NOMO-1 treated with DMSO at 0.1 percent for 48 hours (cell line): Measurements from ENCODE around the gene KCNAB2.

ENCODE experiments used
- DNase-seq: peaks from one replicate; lab custom pipeline; 2025; ENCODE audit not compliant: unreplicated experiment; lab: John Stamatoyannopoulos, UW

Gene KCNAB2

DNA sequence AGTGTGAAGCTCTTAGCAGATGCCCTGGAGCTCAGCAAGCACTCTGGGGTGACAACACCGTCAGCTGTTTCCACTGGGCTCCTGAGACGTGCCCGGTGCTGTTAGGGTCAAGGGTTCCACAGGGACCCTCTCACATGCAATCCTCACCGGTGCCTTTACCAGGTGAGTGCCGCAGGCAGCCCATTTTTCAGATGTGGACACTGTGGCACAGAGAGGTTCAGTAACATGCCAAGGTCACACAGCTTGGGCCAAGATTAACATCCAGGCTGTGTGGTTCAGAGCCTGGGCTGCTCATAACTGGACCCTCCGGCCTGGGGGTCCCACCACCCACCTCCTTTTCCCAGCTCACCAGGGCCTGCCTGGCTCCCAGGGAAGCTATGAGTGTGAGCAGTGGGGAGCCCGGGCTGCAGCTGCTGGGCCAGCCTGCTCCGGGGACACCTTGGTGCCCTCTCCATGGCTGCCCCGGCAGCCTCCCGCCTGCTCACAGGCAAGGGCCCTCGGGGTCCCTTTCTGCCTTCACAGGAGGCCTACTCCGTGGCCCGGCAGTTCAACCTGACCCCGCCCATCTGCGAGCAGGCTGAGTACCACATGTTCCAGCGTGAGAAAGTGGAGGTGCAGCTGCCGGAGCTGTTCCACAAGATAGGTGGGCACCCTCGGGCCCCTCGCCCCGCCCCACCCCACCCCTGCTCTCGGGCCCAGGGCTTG lies 49.3 kb downstream of the KCNAB2 start:
- DNase-seq = no peak

DNA sequence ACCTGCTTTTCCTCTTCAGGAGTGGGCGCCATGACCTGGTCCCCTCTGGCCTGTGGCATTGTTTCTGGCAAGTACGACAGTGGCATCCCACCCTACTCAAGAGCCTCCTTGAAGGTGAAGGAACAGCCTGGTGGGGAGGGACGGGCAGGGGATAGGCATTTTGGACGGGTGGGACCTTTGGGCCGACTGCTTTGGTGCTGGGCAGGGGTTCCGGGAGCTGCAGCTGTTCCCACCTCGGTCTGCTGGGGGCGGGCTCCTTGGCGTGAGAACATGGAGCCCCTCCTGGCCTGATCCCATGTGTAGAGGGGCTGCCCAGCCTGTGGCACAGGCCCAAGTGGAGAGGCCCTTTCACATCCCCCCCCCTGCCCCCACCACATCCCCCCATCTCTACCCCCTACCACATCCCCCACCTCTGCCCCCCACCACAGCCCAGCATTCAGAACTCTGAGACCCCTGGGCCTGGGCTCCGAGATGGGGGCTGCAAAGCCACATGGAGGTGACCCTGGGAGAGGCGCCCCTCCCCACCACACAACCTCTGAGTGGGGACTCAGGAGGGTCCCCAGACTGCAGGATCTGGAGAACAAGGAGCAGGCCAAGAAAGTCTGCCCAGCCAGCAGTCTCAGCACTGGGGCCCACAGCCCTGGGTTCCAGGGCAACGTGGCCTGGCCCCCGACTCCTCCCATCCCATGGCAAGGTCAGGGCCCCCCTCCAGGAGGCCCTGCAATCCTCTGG lies 50.0 kb downstream of the KCNAB2 start:
- DNase-seq = no peak

DNA sequence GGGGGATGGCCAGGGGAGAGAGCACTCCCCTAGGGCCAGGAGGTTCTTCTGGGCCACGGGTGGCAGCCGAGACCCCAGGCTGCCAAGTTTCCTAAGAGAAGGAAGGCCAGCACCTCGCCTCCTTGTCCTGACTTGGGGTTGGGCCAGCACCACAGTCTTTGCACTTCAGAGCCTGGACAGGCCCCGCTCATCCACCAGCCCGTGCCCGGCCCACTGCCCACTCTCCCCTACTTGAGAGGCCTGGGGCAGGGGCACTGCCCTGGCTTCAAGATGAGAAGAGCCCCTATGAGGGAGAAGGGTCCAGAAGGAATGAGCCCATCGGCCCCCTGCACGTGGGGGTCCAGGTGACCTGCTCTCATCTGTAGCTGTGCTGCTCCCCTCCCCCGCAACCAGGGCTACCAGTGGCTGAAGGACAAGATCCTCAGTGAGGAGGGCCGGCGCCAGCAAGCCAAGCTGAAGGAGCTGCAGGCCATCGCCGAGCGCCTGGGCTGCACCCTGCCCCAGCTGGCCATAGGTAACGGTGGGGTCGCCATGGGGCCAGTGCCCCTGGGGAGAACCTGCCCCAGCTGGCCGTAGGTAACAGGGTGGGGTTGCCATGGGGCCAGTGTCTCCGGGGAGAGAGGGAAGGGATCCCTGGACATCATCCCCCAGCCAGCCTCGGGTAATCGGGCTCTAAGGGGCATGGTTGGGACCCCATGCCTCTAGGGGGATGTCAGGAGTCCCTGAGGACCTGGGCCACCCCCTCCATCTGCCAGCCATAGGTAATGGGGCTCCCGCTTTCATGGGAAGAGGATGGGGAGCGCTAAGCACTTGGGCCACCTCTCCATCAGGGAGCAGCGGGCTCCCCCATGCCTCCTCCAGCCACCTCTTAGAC lies 50.8 kb downstream of the KCNAB2 start:
- DNase-seq = no peak

DNA sequence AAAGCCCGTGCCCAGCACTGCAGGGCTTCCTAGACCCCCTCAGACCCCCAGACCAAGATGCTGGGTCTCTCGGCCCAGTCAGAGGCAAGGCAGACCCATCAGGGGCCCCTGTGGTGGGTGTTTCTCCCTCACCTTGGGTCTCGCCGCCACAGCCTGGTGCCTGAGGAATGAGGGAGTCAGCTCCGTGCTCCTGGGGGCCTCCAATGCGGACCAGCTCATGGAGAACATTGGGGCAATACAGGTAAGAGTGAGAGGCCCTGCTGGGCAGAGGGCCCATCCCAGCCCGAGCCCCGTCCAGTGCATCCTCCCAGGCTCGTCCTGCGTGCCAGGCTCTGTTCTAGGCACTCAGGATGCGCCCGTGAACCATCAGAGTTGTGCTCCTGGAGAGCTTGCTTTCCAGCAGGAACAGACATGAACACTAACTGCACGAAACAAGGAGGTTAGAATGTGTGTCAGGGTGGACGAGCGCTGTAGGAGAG lies 51.5 kb downstream of the KCNAB2 start:
- DNase-seq = no peak

DNA sequence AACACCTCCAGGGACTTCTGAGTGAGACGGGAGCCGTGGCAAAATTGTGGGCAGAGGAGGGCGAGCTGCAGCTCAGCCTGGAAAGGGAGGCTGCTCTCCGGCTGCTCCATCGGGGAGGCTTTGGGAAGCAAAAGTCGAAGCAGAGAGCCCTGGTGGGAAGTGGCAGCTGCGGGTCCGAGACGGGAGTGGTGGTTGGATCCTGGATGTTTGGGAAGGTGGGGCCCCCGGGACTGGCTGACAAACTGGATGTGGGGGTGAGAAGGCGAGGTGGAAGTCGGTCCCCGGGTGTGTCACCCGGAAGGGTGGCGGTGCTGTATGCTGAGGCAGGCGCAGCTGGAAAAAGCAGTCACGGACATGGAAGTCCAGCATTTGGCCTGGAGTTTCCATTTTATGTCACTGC lies 52.1 kb downstream of the KCNAB2 start:
- no peak for DNase-seq

DNA sequence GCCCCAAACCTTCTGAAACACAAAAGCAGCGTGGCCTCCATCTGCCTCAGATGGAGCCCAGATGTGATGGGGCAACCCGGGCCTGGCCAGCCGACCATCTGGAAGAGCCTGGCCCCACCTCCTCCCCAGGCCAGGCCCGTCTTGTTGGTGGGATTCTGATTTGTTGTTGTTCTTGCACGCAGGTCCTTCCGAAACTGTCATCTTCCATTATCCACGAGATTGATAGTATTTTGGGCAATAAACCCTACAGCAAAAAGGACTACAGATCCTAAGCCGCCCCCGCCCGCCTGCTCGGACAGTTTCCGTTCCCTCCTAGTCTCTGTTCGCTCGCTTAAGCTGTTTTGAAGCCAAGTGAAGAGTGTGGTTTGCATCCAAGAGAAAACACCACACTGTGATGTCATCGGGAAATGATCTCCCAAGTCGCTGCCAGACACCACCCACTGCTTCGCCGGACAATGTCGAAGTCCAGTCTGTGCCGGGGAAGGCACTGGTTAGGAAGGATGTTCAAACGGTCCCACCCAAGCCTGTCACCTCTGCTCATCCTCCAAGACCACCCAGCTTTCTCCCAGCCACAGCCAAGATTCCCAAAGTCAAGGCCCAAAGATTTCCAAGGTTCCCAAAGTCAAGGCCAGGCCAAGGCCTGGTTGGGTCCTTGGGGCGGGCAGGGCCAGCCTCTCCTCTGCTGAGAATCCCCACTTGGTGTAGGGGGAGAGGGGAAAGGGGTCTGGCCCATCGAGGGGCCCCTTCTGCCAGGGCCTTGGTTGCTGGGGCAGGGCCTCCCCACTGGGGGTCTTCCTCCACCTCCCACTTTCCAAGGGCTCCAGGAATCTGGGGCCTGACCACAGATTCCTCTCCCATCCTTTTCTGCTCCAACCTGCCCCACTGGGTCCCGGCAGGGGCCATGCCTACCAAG lies 52.9 kb downstream of the KCNAB2 start:
- DNase-seq = no peak

DNA sequence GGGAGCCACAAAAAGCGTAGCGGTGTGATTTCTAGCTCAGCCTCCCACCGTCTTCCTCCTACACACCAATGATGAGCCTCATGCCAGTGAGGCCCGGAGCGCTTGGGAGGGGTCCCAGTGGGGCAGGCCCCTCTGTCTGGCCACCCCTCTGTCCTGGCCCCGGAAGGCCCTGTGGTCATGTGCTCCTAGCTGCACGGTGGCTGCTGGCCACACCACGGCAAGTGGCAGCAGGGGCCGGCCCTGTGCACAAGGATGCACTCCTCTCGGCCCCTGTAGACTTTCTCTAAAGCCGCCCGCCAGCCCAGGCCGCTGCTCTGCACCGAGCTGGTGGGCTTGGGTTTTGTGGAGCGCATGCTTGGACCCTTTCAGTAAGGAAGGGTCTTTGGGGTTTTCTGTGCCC lies 53.6 kb downstream of the KCNAB2 start:
- DNase-seq = no peak

DNA sequence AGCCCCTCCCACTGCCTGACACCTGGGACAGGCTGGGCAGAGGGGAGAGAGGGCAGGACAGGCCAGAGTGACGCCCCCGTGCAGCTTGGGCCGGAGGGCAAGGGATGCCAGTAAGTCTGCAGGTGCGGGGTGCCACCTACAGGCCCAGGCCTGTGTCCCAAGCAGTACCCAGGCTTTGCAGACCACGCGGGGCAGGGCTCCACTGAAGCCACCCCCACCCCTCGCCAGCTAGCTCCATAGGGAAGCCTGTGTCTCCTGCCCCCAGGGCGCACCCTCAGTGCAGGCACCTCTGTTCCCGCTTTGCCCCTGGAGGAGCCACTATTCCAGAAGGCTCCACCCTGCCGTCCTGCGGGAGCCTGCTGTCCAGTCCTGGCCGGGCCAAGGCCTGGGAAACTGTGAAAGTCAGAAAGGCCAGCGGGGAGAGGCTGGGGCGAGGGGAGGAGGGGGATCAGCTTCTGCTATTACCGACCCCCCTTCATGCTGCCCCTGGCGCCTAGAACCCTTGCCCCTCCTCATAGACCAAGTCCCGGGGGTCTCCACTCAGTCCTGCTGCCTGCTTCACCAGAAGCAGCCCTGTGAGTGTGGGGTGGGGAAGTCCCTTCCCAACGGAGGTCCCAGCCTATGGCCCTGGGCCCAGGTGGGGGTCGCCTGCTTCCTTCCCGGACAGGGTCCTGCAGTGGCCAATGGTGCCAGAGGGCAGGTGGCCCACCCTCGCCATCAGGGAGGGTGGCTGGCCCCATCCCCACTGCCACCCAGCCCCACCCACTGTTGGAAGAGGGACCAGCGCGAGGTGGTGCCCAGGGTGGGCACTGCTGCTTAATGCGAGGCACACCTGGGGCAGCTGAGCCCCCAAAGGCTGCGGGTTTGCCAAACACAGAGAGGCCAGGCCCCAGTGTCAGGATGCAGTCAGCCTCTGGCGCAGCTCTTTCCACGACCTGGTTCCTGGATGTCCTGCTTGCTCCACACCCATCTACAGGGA lies 54.4 kb downstream of the KCNAB2 start:
- DNase-seq = no peak

DNA sequence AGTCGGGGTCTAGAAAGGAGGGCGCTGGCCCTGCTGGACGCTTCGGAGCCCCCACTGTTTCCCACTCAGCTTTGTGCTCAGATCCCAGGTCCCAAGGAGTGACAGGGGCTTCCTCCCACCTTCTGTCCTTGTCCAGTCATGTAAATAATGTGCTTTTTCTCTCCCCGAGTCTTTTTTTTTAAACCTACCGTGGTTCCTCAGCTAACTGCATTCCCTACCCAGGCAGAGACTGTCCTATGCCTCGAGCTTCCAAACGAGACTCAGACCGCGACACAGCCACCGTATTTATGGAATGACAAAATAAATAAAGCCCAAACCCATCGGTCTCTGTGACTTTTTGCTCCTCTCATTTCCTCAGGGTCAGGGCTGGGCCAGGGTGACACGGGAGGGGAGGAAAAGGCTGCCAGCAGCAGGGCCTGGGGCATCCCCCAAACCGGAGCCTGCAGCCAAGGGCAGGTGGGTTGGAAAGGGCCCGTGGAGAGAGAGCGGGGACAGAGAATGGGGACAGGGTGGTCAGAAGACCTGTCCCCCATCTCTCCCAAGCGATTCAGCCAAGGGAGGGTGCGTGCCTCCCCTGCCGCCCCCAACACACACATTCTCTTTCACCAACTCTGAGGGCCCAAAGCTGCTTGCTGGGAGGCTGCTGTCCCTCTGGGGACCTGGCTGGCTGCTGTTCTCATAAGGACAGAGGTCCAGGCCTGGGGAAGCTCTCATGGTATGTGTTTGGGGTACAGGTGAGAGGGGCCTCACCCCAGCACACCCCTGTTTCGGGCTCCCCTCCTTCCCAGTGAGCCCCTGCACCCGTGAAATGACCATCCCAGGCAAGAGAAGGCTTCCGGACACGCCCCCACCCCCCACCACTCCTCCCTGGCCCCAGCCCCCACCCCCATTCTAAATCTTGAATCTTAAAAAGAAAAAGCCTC lies 55.4 kb downstream of the KCNAB2 start:
- DNase-seq = no peak

DNA sequence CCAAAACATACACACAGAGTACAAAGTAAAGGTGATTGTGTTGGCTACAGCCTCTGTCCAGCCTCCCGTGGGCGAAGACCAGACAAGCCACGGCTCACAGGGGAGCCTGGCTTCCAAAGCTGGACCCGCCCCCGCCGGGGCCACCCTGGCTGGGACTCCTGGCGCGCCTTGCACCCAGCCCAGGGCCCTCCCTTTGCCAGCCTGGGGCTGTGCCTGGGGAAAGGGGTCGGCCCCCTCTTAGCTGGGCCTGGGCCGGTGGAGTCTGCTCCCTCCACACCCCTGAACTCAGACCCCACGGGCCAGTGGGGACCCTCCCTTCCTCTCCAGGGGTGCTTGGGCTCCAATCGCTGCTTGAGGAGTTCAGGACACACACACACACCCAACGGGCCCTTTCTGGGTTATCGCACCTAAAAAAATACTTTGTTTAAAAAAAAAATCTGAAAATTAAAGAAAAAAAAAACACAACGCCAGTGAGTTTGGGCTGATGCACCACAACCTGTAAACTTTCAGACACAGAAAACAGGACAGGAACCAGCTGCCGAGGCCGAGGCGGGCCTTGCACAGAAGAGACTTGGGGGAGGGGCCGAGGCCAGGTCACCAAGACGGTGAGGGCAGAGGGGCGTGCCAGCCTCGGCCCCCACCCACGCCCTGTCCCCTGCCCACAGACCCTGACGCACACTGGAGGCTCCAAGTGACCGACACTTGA lies 56.3 kb downstream of the KCNAB2 start:
- no peak for DNase-seq

DNA sequence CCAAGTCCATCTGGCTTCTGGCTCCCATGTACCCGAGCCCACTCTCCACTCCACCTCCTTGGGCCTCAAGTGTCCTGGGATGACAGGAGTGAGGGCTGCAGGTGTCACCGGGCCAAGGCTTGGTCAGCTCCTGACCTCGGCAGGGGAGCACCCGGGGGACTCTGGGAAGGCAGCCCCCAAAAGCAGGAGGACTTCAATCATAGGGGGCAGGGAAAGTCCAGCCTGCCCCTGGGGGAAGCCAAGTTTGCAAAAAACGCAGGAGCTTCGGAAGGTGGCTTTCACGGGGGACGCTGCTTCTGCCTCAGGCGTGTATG lies 56.8 kb downstream of the KCNAB2 start:
- no peak for DNase-seq

DNA sequence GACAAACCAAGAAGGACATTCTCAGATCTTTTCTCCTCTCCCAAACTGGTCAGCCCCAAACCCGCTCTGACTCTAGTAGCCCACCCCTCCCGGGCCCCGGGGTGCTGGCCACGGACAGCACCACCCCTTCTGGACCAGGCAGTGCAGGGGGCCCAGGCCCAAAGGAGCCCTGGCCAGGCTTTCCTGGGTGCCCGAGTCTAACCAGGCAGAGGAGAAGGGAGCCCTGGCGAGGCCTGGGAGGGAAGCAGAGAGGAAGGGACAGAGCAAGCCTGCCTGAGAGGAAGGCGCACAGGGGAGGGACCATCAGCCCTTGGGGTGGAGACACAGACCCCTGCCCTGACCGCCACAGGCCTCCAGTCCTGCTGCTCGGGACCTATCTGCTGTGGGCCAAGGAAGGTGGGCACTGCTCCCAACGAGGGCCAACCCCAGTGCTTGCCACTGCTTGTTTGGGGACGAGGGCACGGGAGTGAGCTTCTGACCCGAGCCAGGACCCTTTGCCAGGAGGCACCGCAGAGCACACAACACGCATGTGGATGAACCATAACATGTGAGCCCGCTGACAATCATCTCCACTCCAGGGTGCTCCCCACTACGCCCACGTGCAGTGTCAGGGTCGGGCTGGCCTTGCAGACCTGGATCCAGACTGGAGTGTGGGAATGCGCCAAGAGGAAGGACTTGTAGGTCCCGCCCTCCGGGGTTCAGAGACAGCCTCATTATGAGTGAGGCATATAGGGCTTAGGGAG lies 57.6 kb downstream of the KCNAB2 start:
- no peak for DNase-seq

DNA sequence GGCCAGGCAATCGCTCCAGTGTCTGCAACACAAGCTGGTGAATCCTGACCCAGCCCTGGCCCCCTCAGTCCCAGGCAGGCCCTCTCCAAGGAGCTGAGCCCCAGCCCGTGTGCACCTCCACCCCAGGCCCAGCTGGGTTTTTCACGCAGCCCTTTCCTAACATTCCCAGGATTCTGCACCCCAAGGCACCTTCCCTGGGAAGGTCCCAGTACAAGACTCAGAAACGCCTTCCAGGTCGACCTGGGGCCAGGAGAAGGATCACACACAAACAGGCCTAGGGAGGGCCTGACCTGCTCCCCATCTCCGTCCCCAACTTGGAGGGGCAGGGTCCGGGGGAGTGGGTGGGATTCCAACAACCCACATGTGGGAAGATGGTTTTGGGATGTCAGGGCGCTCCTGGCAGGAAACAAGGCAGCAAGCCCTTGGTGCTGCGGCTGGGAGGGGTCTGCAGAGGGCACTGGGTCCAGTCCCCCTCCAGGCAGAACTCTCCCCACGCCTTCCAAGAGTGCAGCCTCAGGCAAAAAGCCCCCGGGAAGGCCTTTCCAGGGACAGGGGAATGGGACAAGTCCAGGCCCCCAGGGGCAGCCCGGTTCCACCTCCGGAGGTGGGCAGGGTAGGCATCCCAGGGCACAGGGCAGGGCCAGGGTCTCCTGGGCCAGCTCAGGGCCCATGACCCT lies 58.3 kb downstream of the KCNAB2 start:
- no peak for DNase-seq

DNA sequence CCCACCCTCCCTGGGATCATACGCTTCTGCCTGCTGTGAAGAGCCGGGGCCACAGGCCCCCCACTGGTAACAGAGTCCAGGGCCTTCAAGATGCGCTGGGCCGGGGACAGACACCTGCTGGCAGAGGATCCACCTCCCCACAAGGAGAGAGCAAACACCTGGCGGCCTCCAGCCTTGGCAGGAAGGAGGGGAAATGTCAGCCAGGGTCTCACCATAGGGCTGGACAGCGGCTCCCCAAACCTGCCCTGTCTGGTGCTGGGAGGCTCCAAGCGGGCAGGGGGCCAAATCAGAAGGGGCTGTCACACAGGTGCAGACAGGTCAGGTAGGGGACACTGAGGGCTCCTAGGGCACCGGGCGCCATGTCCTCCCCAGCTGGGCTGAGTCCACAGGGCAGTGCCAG lies 58.9 kb downstream of the KCNAB2 start:
- DNase-seq = no peak

DNA sequence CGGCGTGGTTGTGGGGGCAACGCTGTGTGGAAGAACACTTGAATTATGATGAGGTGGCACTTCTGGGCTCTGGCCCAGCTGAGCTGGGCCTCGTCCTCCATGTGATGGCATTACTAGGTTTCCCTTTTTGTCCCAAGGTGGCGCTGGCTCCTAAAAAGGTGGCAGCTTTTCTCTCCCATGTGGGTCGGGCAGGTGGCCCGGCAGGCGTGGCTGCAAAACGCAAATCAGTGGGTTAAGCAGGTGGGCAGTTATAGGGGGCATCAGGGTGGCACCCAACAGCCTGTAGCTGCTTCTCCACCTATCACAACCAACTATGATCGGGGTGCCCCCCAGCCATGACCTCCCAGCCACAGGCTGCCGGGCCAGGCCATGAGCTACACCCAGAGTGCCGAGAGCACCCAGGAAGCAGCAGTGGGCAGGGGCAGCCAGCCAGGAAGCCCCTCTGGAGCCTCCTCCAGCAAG lies 59.6 kb downstream of the KCNAB2 start:
- no peak for DNase-seq

DNA sequence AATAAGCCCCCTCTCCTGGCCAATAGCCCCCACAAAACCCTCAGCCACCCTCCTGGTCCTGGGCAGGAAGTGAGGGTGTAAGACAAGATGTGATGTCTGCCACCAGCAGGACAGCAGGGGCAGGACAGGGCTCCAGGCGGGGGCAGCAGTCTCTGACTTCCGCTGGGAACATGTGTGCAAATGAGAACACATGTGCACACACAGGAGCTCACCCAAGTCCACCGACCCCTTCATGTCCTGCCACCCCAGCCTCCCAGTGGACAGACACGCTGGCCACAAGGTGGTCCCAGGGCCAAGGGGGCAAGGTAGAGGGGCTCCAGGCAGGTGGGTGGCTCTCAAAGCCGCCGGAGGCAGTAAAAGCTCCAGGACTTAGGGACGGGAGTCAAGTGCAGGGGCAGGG lies 60.1 kb downstream of the KCNAB2 start:
- no peak for DNase-seq

DNA sequence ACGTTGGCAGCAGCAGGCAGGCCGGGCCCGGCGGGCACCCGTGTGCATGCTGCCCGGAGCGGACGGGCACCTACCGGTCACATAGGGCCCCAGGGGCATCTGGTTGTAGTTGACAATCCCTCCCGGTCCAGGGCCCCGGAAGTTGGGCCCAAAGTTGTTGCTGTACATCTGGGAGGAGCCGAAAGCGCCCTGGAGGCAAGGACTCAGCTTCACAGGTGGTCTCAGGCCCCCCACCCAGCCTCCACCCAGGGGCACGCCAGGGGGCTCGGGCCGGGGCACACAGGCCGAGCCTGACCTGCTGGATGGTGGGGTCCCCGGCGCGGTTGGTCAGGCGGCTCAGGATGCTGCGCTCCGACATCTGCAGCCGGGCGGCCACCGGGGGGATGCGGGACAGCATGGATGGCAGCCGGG lies 60.6 kb downstream of the KCNAB2 start:
- DNase-seq = no peak
